Measurements from ENCODE around the gene B3GNT3.

Gene B3GNT3

DNA sequence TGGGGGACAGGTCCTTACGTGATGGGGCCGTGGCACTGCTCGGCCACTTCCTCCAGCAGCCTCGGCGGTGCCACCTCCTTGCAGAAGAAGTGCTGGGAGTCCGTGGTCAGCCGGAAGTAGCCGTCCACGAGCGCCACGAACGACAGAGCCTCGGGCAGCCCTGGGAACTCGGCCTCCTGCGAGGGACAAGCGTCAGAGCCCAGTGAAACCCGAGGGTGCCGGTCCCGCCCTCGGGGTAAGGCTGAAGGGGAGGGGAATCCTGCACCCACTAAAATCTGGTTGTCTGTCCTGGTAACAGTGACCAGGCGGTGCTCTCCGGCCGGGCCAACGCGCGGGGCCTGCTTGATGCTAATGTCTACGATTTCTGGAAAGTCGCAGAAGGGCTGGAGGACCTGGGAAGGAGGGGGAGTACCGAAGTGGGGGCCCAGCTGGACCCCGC lies 46.5 kb downstream of the B3GNT3 start:
- peak; percentile 48 for DNase-seq (ENCODE audit: low spot score)
- CTCF ChIA-PET, result no interaction called here
- TF ChIP-seq, protein P1, sequence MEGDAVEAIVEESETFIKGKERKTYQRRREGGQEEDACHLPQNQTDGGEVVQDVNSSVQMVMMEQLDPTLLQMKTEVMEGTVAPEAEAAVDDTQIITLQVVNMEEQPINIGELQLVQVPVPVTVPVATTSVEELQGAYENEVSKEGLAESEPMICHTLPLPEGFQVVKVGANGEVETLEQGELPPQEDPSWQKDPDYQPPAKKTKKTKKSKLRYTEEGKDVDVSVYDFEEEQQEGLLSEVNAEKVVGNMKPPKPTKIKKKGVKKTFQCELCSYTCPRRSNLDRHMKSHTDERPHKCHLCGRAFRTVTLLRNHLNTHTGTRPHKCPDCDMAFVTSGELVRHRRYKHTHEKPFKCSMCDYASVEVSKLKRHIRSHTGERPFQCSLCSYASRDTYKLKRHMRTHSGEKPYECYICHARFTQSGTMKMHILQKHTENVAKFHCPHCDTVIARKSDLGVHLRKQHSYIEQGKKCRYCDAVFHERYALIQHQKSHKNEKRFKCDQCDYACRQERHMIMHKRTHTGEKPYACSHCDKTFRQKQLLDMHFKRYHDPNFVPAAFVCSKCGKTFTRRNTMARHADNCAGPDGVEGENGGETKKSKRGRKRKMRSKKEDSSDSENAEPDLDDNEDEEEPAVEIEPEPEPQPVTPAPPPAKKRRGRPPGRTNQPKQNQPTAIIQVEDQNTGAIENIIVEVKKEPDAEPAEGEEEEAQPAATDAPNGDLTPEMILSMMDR (conservative IDR thresholded peaks at IDR 0.05; ENCODE audit: low read depth), result no peak
- peak overlapping the region; percentile 68 for H3K27ac ChIP-seq
- POLR2A ChIA-PET (ENCODE audit: low non-redundant PET), result no interaction called here

DNA sequence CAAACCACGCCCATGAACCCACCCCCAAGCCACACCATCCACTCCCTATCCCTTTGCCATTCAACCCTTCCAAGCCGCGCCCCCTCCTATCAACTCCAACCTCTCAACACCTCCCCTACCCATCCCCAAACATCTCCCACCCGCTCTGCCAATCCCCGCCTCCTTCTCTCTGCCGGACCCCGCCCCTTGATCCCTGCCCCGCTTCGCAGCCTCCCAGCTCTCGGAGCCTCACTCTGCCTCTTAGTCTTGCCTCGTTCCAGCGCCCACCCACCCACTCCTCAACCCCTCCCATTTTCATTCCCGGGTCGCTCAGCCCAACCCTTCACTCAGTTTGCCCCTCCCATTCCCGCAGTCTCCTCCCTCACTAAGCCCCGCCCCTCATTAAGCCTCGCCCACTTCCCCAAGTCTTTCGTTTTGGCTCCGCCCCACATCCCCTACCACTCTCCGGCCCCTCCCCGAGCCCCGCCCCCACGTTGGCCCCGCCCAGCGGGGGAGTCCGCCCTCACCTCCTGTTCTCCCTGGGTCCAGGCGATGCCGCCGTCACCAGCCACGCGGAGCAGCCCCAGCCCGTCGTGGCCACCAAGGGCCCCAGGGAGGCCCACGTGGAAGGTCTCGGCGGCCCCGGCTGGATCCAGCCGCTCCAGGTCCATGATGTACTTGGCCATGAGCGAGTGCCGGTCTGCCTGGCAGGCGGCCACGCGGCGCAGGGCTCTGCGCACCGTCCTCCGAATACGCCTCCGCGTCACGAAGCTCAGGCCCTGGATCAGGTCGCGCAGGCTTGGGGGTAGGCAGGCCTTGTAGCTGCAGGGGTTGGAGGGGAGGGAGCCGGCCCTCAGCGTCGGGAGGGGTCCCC lies 47.1 kb downstream of the B3GNT3 start:
- CTCF ChIA-PET, result interaction anchor here (0.7 to 0.8 kb wide), 2 partner anchors 17 to 29 kb away, joined by 3 to 4 read pairs; no protein-coding TSS in a partner anchor
- TF ChIP-seq, protein P1 (conservative IDR thresholded peaks at IDR 0.05; ENCODE audit: low read depth), result no peak
- peak overlapping the region; percentile 68 for H3K27ac ChIP-seq
- DNase-seq (ENCODE audit: low spot score), result peak; percentile 100
- POLR2A ChIA-PET (ENCODE audit: low non-redundant PET), result interaction anchor here (2.1 kb wide), 1 partner anchor 17 kb away, joined by 9 read pairs; the partner anchor contains the start of gene RPL18A

DNA sequence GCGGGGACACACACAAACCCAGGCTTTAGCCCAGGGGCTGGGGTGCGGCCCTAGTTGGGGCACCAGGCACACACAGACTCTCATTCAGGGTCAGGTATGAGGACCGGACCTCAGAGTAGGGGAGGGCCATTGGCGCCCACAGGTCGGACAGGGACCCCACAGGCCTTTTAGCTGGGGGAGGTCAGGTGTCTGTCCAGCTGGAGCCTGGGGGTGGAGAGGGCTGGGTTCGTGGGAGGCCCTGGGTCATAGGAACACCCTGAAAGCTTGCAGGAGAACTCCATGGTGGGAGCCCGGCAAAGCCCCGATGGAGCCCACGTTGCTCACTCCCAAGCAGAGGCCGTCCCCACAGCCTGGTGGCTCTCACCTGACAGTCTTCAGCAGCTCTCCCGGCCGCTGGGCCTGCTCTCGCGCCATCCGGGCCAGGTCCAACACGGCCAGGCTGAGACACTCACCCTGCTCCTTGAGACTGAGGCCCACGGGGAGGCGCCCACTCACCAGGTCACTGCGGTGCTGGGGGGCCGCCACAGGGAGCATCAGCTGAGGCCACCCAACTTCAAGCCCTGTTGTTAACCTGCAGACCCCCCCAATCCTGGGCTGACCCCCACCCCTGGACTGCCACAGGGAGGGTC lies 47.8 kb downstream of the B3GNT3 start:
- peak overlapping the region; percentile 68 for H3K27ac ChIP-seq
- TF ChIP-seq, protein P1 (conservative IDR thresholded peaks at IDR 0.05; ENCODE audit: low read depth), result no peak
- DNase-seq (ENCODE audit: low spot score), result no peak
- POLR2A ChIA-PET (ENCODE audit: low non-redundant PET), result interaction anchor here (2.1 kb wide), 1 partner anchor 17 kb away, joined by 9 read pairs; the partner anchor contains the start of gene RPL18A
- CTCF ChIA-PET, result interaction anchor here (0.6 to 0.8 kb wide), 2 partner anchors 14 to 16 kb away, joined by 3 read pairs; no protein-coding TSS in a partner anchor

DNA sequence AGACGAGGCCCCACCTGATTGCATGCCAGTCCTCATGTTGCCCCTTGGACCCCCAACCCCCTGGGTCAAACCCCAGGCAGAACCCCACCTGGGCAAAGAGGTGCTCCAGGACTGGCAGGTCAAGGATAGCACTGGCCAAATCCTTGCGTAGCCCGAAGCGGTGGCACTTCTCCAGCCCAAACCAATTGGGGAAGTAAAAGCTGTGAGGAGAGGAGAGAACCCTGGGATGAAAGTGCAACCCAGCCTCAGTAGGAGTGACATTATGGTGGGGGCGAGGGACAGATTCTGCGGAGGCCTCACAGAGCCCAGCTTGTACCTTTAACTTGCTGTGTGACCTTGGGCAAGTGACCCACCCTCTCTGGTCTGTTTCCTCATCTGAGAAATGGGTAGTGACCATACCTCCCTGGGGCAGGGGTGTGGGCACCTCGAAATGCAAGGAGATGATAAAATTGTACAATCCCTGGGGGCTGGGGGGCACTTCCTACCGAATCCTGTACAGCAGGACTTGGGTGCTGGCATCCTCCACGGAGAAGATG lies 48.4 kb downstream of the B3GNT3 start:
- POLR2A ChIA-PET (ENCODE audit: low non-redundant PET), result interaction anchor here (2.1 kb wide), 1 partner anchor 16 kb away, joined by 9 read pairs; the partner anchor contains the start of gene RPL18A
- CTCF ChIA-PET, result interaction anchor here (0.6 kb wide), 1 partner anchor 13 kb away, joined by 3 read pairs; no protein-coding TSS in a partner anchor
- H3K27ac ChIP-seq, result no peak overlapping the region
- no peak for DNase-seq (ENCODE audit: low spot score)
- TF ChIP-seq, protein P1 (conservative IDR thresholded peaks at IDR 0.05; ENCODE audit: low read depth), result no peak

DNA sequence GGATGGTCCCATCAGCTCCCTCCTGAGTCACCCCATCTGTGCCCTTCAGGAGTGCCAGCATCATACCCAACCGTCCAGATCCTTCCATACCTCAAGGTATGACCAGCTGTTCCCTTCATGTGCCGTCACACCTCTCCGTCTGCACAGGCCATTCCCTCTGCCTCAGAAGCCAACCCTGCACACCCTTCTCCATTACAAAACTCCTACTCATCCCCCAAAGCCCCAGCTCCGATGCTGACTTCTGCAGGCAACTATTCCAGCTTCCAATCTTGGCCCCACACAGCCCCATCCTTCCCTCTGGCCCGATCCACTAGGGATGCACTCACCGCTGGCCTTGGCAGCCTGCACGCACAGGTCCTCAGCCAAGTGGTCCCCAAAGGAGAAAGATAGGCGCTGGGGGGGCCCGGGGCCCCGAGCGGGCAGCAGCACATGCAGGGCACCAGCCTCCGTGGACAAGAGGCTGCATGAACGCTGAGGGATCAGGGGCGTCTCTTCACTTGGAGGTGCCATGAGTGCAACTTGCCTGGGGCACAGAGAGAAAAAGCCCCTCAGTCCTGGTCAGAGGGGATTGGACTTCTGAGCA lies 49.1 kb downstream of the B3GNT3 start:
- TF ChIP-seq, protein P1 (conservative IDR thresholded peaks at IDR 0.05; ENCODE audit: low read depth), result no peak
- ChIA-PET CTCF (interaction anchor here (0.6 kb wide), 2 partner anchors 10 to 37 kb away, joined by 3 to 4 read pairs; no protein-coding TSS in a partner anchor), POLR2A (ENCODE audit: low non-redundant PET) (interaction anchor here (2.1 kb wide), 1 partner anchor 15 kb away, joined by 9 read pairs; the partner anchor contains the start of gene RPL18A)
- H3K27ac ChIP-seq, result 0 out of 2 replicates have a peak overlapping the region, but pooled peaks have one; percentile 1
- DNase-seq (ENCODE audit: low spot score), result no peak

All from RWPE1 (cell line).